Kidney tubule cell (primary cell): ENCODE data around the gene ZSCAN21.

Experiments
- DNase-seq: peaks from one replicate; pipeline ENCODE4 v3.0.0-alpha.2; 2018; ENCODE audit warnings: low spot score

The ZSCAN21 gene

GRCh38 chr7:100079024-100079560 lies 29.5 kb downstream of the ZSCAN21 start:
- DNase-seq: no peak

- DNase-seq: peak; percentile 44
Measured at GRCh38 chr7:100080907-100081534, 31.4 kb downstream of the ZSCAN21 start.

DNA sequence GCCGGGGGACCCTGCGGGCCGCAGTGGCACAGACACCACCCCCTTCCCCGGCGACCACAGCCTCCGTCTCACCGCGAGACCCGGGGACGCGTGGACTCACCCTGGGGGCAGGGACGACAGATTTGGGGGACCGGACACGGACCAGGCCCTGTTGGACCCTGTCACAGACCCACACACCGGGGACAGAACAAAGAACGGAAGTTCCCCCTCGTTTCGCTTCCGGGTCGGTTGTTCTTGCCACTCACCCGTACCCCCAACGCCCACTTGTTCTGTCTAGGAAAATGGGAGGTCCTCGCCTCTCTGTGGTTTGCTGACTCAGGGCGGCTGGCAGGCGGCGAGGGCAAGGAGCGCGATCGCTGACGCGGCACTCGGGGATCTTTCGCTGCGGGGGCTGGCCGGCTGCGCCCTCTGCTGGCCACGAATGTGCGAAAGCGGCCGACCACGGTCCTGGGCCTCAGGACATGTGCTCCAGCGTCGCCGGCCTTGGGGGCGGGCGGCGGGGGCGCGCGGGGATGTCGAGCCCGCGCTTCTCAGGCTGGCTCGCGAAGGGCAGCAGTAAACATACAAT lies 32.0 kb downstream of the ZSCAN21 start, which contains the start of gene ZNF3:
Gene ZNF3 (minus strand): TSS at position 189 of the 568 bp plus-strand sequence. CDS start 4,366 bp downstream, outside the sequence.
- peak; percentile 99 for DNase-seq

DNA sequence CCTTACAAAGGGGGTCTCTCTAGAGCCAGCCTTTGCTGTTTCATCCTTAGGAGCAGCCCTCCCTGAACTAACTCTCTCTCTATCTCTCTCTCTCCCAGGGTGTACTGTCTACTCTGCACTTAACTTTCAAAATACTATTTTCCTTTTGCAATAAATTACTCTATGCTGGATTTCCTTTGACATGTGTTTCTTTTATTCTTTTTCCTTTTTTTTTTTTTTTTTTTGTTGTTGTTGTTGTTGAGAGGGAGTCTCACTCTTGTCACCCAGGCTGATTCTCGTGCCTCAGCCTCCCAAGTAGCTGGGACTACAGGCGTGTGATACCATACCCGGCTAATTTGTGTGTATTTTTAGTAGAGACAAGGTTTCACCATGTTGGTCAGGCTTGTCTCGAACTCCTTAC lies 33.4 kb downstream of the ZSCAN21 start:
- DNase-seq: no peak

- DNase-seq: no peak
Measured at GRCh38 chr7:100085515-100085914, 35.9 kb downstream of the ZSCAN21 start.

GRCh38 chr7:100087055-100087750 lies 37.6 kb downstream of the ZSCAN21 start:
- peak; percentile 96 for DNase-seq

GRCh38 chr7:100088095-100088620 lies 38.6 kb downstream of the ZSCAN21 start:
- DNase-seq: no peak

DNA sequence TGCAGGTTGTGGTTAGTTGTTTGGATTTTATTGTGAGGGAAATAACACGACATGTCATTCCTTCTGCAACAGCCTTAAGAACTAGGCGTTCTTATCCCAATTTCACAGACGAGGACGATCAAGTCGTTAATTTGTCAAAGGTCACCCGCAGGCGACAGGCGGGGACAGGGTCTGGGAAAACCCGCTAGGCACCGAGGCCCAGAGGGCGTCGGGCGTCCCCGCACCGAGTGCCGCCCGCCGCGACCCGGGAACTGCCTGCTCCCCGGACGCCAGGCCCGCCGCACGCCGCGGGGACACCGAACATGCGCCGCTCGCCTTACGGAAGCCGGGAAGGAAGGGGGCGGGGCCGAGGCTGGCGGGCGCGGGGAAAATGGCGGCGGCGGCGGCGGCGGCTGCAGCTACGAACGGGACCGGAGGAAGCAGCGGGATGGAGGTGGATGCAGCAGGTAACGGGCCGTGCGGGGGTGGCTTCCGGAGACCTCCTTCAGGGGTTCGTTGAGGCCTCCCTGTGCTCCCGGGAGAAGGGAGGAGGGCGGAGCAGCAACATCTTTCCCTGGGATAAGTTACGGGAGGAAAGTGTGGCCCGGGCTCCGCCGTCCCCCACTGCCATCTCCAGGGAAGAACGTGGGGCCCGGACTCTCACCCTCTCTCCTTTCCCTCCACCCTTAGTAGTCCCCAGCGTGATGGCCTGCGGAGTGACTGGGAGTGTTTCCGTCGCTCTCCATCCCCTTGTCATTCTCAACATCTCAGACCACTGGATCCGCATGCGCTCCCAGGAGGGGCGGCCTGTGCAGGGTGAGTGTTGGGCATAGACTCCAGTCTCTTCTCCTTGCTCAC lies 39.3 kb downstream of the ZSCAN21 start, which contains the start of gene COPS6:
Gene COPS6 (plus strand): TSS at position 349 of the 837 bp plus-strand sequence. CDS start 22 bp downstream, at position 371.
- peak; percentile 82 for DNase-seq

DNA sequence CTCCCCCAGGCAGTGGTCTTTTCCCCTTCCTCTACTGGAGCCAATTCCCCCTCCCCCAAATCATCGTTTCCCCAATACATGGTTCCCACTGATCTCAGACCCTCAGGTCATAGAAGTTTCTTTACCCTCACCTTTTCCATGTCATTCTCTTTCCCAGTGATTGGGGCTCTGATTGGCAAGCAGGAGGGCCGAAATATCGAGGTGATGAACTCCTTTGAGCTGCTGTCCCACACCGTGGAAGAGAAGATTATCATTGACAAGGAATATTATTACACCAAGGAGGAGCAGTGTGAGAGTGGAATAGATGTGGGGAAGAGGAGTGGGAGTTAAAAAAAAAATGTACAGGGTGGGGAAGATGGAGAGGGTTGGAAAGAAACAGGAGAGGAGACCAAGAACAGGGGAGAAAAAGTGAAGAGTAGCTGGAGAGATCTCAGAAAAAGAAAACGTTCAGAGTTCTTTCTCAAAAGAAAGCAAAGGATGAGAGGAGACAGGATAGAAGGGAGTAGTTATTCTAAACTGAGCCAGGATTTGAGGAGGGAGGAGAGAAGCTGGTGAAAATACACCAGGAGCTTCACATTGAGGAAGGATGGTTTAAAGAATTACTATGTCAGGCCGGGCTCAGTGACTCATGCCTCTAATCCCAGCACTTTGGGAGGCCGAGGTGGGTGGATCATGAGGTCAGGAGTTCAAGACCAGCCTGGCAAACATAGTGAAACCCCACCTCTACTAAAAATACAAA lies 40.1 kb downstream of the ZSCAN21 start:
- peak; percentile 43 for DNase-seq

DNA sequence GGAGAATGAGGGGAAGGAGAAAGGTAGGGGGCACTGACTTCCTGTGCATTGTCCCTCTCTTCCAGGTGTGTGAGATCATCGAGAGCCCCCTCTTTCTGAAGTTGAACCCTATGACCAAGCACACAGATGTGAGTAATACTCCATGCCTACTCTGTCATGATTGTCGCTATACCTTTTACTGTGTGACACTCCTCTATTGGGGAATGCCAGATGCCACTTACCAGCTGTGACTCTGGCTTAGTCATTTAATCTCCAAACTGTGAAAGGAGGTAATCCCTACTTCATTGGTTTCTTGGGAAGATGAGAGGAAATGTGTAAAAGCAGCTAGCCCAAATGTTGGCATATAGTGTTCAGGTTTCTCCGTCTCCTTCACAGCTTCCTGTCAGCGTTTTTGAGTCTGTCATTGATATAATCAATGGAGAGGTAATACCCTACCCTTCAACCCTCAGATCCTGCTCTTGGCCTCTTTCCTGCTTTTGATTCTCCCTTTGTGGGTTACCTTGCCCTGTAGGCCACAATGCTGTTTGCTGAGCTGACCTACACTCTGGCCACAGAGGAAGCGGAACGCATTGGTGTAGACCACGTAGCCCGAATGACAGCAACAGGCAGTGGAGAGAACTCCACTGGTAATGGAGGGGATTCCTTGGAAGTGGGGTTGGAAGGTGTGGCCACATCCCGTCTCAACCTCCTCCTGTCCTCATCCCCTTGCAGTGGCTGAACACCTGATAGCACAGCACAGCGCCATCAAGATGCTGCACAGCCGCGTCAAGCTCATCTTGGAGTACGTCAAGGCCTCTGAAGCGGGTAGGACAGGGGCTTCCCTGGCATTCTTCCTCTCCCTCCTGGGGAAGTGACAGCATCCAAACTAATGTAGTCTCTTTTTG lies 41.2 kb downstream of the ZSCAN21 start:
- peak; percentile 52 for DNase-seq

DNA sequence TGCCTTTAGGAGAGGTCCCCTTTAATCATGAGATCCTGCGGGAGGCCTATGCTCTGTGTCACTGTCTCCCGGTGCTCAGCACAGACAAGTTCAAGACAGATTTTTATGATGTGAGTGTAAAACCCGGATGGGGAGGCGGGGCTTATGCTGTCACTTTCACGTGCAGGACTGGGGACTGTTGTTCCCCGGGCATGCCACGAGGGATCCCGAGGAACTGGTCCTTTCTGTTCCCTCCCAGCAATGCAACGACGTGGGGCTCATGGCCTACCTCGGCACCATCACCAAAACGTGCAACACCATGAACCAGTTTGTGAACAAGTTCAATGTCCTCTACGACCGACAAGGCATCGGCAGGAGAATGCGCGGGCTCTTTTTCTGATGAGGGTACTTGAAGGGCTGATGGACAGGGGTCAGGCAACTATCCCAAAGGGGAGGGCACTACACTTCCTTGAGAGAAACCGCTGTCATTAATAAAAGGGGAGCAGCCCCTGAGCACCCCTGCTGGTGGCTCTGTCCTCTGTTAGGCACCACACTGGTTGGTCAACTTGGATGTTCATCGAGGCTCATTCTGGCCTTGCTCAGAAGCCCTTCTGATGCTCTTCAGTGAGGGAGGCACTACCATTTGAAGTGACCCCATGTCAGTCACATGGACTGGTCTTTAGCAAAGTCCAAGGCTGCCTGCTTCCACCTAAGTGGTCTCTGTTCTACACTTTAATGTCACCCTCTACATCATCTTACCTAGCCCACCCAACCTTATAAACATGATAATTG lies 42.0 kb downstream of the ZSCAN21 start:
- peak; percentile 48 for DNase-seq

- DNase-seq: no peak
Measured at GRCh38 chr7:100093054-100093453, 43.5 kb downstream of the ZSCAN21 start.

DNA sequence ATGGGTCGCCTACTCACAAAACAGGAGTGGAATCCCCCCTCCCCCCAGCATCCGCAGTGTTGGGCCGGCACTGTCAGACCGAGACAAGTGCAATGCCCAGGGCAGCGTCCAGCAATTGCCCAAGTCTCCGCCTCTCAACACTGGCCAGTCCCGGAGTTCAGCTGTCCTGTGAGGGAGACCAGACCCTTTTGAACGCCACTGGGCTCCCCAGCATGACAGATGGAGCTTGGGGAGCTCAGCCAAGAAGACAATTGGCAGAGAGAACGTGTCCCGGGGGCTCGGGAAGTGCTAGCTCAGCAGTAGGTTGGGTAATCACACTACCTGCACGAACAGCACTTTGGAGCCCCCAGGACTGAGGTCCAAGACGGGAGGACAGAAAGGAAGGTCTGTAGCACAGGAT lies 43.9 kb downstream of the ZSCAN21 start:
- no peak for DNase-seq

DNA sequence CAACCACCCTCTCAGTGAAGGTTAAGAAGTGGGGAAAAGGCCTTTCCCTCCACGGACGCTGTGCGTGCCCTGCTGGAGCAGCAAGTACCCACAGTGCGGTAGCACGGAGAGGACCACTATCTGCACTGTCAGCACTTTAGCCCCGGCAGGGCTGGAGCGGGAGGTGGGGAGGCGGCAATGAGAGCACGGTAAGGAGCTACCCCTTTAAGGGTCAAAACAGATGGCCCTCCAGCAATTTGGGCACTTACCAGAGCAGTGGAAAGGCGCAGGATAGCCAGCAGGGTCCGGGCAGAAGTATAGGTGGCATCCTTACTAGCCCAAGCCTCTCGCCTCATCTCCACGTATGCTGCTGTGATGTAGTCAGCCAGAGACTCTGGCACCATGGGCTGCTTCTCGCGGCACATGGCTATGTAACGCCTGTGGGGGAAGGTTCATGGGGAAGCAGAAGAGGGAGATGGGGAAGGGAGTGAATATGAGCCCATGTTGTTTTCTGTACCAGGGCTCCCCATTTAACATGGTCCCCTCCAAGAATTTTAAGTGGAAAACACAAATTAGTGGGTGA lies 44.4 kb downstream of the ZSCAN21 start:
- DNase-seq: no peak

- no peak for DNase-seq
Measured at GRCh38 chr7:100095289-100095688, 45.7 kb downstream of the ZSCAN21 start.

- DNase-seq: no peak
Measured at GRCh38 chr7:100095704-100096103, 46.1 kb downstream of the ZSCAN21 start.

DNA sequence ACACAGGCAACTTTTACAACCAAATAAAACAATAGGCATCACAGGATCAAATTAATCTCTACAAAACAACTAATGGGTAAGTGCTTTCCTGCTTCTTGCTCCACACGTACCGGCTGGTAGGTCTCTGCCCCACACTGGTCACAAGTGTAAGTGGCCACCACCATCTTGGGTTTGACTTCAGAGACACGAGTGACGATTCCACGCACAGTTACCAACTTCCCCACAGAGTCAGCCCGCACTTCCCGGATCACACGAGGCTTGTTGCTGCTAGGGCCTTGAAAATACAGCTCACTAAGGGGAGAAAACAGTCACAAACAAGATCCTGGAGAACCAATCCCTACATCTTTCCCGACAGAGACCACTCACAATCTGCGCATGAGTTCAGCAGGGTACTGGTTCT lies 49.3 kb downstream of the ZSCAN21 start:
- no peak for DNase-seq

DNA sequence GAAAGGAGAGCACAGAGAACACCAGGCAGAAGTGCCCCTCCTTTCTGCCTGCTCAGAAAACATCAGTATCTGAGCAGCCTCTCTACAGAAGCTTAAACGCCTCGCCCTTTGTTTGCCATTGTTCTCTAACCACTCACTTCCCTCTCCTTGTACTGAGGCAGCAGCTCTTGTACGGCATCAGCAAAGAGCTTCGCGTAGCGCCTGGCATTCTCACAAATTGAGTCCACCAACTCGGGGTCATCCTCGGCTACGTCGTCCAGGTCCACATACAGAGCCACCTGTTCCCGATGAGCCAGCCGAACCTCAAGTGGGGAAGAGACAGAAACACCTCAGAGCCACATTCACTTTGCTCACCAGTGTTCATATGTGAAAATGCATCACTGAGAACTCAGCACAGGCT lies 49.9 kb downstream of the ZSCAN21 start:
- DNase-seq: no peak
